RWPE1 (cell line): ENCODE data around the gene AGO3.

Experiments
- CTCF ChIA-PET: fragments of 350-600 bp; sonication (Branson Sonifier 250); formaldehyde crosslinking; extraction: SDS; loops from one replicate; lab custom pipeline; 2021; lab: Yijun Ruan, JAX
- POLR2A ChIA-PET: fragments of 400-600 bp; formaldehyde crosslinking; extraction: SDS; loops from one replicate; lab custom pipeline; 2020; ENCODE audit warnings: antibody characterized with exemption; ENCODE audit not compliant: low non-redundant PET; lab: Yijun Ruan, JAX
- DNase-seq: peaks from one replicate; pipeline ENCODE4 v3.0.0; 2012; ENCODE audit warnings: low spot score
- H3K27ac ChIP-seq: fragments of 450-650 bp; 2 replicates; pipeline ENCODE4 v1.5.1; 2017
- CTCF ChIP-seq: fragments of 450-650 bp; conservative IDR thresholded peaks from 2 replicates; pipeline ENCODE4 v1.5.1; 2017; ENCODE audit warnings: low read depth, mild to moderate bottlenecking

AGO3 gene

DNA sequence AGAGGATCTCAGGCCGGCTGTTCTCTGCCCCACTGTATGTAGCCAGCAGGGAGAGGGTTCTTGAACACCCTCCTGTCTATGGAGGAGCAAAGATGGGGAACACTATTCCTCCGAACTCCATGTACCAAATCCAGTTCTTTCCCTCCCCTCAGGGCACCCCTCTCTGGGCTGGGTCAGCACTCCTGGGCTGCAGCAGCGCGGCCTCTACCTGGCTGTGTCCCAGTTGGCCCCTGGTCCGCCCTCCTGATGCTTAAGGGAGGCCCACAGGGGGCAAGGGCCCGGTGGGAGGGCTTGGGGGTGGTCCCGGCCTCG, 157.3 kb downstream of the AGO3 start:
- H3K27ac ChIP-seq = peak overlapping the region; percentile 75
- TF ChIP-seq CTCF = no peak
- POLR2A ChIA-PET = no interaction called here
- CTCF ChIA-PET = interaction anchor here (0.6 kb wide), 1 partner anchor 62 kb away, joined by 3 read pairs; no protein-coding TSS in a partner anchor
- DNase-seq = no peak

- peak within 1 kb of the TSS; percentile 75 for H3K27ac ChIP-seq
- peak; percentile 85 for DNase-seq
These were observed 157.9 kb downstream of the AGO3 start, which contains the start of gene ADPRS for GRCh38 chr1:36088577-36089392. ADPRS (plus strand) TSS chr1:36088892; CDS start chr1:36088905, 13 bp downstream.

GRCh38 chr1:36089393-36090121, 158.7 kb downstream of the AGO3 start:
- DNase-seq = peak; percentile 36
- CTCF ChIA-PET = interaction anchor here (0.5 kb wide), 1 partner anchor 56 kb away, joined by 5 read pairs; no protein-coding TSS in a partner anchor
- POLR2A ChIA-PET = interaction anchor here (0.5 kb wide), 1 partner anchor 186 kb away, joined by 3 read pairs; no protein-coding TSS in a partner anchor
- peak overlapping the region; percentile 75 for H3K27ac ChIP-seq
- TF ChIP-seq CTCF = no peak

More at GRCh38 chr1:36088577-36089392, 157.9 kb downstream of the AGO3 start, which contains the start of gene ADPRS:
- POLR2A ChIA-PET = interaction anchor here (0.5 kb wide), 1 partner anchor 185 kb away, joined by 3 read pairs; no protein-coding TSS in a partner anchor
- peak; percentile 96 for TF ChIP-seq CTCF
- CTCF ChIA-PET = interaction anchor here (0.5 kb wide), 1 partner anchor 55 kb away, joined by 5 read pairs; no protein-coding TSS in a partner anchor

- no peak for DNase-seq
- CTCF ChIA-PET = no interaction called here
- no peak overlapping the region for H3K27ac ChIP-seq
- POLR2A ChIA-PET = no interaction called here
- no peak for TF ChIP-seq CTCF
These were observed 160.2 kb downstream of the AGO3 start for GRCh38 chr1:36091141-36091540.

DNA sequence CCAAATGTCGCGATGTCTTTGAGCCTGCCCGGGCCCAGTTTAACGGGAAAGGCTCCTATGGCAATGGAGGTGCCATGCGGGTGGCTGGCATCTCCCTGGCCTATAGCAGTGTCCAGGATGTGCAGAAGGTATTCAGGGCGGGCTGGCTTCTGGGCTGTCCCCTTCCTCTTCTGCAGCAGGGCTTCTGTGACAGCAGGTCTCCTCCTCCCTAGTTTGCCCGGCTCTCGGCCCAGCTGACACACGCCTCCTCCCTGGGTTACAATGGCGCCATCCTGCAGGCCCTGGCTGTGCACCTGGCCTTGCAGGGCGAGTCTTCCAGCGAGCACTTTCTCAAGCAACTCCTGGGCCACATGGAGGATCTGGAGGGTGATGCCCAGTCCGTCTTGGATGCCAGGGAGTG, 160.8 kb downstream of the AGO3 start:
- no peak for DNase-seq
- H3K27ac ChIP-seq = no peak overlapping the region
- CTCF ChIA-PET = no interaction called here
- POLR2A ChIA-PET = no interaction called here
- TF ChIP-seq CTCF = no peak

DNA sequence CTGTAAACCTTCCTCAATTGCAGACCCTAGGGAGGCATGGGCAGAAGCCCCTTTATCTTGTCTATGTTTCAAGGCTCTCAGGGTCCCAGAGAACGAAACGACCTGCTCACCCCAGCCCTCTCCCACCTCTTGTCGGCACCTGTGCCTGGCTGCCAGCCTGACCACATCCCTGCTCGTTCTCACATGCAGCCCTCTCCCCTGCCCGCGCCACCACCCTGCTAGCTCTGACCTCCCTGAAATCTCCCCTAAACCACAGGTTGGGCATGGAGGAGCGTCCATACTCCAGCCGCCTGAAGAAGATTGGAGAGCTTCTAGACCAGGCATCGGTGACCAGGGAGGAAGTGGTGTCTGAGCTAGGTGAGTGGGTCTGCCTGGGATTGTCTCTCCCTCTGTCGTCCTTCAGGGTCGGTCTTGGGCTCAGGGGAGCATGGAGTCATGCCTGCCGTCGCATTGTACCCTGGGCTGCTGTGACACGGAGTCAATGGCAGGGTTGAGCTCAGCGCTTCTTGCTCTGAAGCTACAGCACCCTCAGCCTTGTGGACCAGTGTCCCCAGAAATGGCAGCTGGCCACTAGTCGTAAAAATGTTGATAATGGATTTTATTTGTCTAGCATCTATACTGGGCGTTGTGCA, 161.4 kb downstream of the AGO3 start:
- CTCF ChIA-PET = interaction anchor here (0.6 kb wide), 3 partner anchors 8 to 1354 kb away, joined by 3 read pairs; no protein-coding TSS in a partner anchor
- POLR2A ChIA-PET = interaction anchor here (0.6 kb wide), 1 partner anchor 8 kb away, joined by 9 read pairs; no protein-coding TSS in a partner anchor

More for the DNA sequence above, 161.4 kb downstream of the AGO3 start:
- TF ChIP-seq CTCF = no peak
- H3K27ac ChIP-seq = no peak overlapping the region; the same call in 1 of the 2 replicates
- no peak for DNase-seq
